GM12873 (cell line): ENCODE measurements around the gene AFF1.

ENCODE experiments used
- TF ChIP-seq, protein P1 (sequence below): IDR thresholded peaks from 2 replicates; pipeline ENCODE4 v1.5.1; 2012; ENCODE audit warnings: low read depth, mild to moderate bottlenecking, moderate library complexity, low read length, control low read depth; ENCODE audit not compliant: insufficient read depth; ENCODE audit errors: missing control alignments

Gene AFF1

DNA sequence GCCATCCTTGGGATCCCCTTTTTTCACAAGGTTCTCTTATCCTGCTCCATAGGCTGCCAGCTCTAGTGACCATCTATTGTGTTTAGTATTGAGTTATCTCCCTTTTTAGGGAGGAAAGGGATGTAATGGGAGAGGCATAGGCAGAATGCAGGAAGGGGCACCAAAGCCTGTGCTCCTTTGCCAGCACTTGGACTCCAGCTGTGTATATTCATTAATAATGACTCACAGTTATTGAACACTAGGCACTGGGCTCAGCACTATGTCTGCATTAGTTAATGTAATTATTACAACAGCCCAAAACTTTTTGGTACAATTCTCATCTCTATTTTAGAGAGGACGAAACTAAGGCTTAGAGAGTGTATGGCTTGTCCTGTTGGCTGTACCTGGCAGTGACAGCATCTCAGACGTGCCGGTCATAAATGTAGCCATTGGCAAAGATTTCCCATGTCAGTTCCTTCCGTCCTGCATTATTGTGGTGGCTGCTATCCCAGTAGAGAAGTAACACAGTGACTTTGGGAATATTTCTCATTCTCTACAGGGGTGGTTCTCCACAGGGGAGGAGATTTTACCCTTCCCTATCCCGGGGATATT, 90.3 kb downstream of the AFF1 start:
- TF ChIP-seq, protein P1, sequence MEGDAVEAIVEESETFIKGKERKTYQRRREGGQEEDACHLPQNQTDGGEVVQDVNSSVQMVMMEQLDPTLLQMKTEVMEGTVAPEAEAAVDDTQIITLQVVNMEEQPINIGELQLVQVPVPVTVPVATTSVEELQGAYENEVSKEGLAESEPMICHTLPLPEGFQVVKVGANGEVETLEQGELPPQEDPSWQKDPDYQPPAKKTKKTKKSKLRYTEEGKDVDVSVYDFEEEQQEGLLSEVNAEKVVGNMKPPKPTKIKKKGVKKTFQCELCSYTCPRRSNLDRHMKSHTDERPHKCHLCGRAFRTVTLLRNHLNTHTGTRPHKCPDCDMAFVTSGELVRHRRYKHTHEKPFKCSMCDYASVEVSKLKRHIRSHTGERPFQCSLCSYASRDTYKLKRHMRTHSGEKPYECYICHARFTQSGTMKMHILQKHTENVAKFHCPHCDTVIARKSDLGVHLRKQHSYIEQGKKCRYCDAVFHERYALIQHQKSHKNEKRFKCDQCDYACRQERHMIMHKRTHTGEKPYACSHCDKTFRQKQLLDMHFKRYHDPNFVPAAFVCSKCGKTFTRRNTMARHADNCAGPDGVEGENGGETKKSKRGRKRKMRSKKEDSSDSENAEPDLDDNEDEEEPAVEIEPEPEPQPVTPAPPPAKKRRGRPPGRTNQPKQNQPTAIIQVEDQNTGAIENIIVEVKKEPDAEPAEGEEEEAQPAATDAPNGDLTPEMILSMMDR = no peak

DNA sequence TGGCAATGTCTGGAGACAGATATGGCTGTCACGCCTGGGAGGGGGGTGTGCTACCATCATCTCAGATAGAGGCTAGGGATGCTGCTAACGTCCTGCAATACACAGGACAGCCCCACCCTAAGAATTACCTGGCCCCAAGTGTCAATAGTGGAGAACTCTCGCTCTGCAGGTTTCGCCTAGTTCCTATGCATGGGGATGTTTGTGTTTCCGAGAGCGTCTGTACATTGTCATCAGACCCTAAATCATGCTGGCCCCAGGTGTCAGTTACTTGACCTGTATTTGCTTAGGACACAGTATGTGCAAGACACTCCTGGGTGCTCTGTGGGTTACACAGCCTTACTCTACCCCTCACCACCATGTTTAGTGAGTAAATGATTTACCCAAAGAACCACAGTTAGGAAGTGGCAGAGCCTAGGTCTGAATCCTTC, 90.8 kb downstream of the AFF1 start:
- TF ChIP-seq, protein P1 = no peak

DNA sequence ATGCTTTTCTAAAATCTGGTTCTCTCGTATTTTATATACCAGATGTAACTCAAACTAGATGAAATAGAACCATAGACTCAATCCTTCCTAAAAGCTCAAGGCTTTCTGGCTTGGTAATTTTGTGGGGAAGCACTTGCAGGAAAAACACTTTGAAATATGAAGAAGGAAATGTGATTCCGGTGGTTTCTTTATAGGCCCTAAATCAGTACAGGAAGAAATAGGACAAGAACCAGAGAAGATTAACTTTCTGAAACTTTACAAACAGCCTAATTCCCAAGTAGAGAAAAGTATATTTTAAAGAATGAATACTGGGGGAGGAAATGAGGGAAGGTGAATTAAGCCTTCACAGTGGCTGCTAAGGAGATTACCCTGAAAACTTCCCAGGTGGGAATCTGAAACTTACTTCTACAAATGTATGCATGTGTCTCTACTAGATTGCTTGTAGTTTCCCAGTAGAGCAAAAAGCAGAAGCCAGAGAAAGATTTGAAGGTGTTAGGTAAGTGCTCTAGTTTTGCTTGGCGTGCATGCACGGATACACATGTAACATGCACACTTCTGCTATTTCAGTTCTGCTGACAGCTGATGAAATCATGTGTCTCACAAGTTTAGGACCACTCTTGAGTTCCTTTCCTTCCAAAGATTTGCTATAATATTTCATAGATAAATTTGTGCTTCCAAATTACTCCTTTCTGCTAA, 92.1 kb downstream of the AFF1 start:
- TF ChIP-seq, protein P1 = no peak

DNA sequence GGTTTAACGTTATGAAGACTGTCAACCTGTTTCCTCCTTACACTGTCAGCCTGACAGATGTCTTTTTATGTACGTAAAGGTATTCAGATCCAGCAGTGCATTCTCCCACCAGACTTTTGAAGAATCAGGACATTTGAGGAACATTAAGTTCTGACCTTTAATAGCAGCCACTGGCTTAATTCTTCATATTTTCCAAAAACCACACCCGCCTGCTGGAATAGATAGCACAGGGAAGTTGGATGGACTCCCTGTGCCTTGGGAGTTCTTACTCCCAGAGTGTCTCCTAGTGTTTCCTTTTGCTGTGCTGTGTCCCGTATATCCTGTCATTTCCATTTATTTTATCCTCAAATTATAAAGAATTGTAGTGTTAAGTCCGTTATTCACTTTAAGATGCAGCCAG, 94.5 kb downstream of the AFF1 start:
- TF ChIP-seq, protein P1 = no peak

DNA sequence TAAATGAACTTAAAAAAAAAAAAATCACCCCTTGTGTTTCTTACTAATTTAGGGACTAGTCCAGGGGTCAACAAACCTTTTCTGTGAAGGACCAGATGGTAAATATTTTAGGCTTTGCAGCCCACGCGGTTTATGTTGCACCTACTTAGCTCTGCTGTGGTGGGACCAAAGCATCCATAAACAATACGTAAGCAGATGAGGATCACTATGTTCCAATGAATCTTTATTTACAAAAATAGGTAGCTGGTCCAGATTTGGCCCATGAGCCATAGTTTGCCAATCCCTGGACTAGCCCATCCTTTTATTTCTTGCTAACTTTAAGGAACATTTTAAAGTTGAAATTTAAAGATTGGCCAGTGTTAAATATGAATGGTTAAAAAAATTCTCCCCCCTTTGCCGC, 95.3 kb downstream of the AFF1 start:
- TF ChIP-seq, protein P1 = no peak

DNA sequence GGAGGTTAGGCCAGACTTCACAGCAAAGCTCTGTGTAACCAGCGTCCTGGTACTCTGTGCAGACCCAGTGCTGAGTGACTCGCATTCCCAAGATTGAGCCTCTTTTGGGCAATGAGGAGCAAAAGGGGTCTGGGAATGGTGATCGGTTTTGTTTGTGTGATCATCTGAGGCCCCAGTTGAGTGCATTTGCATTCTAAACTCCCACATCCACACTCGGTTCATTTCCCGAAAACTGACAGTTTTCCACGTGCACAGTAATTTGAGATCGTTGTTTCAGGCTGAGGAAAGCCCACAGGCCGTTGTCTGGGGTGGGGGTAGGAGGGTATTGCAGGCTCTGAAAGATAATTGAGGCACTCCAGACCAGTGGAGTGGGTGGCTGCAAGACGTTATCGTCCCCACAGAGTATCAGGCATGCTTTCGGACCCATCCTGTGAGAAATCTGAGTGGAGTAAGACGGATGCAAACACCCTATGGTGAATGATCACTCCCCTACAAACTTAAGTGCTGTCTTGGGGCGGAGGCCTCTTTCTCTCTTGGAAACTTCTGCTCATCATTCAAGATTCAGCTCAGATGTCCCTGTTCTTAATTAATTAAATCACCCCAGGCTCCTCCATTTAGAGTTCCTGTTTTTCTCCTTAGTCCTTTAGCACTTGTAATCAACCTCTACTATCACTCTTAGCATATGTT, 96.1 kb downstream of the AFF1 start:
- TF ChIP-seq, protein P1 = no peak

DNA sequence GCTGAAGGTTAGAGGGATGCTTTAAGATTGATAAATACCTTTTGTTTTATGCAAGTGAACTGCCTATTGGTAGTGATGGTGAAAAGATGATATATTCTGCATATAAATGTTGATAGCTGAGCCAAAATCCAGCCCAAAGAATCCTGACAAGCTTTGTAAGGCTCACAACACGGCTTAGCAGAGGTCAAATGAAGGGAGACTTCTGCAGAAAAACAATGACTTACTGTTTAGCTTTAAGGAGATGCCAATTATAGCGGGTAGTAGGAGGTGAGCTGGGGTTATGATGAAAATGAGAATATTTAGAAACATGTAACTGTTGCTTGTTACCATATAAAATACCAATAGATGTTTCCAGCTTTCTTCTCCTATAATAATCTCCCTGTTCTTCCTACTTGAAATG, 97.1 kb downstream of the AFF1 start:
- TF ChIP-seq, protein P1 = no peak
